Skin epidermis (tissue), 12 donors: Measurements from ENCODE around the gene LSAMP.

Experiments used
- H3K27ac ChIP-seq, 21 experiments: fragments of 200-600 bp; sonication (generic) in 11 of 21; one replicate each; pipeline ENCODE4 v1.5.0; 2020; ENCODE audit warnings: mild to moderate bottlenecking in 3 of 21, inconsistent platforms in 2 of 21, moderate library complexity in 2 of 21
- H3K4me3 ChIP-seq, 7 experiments: fragments of 200-600 bp; sonication (generic) in 2 of 7; one replicate each; pipeline ENCODE4 v1.5.0; 2020; ENCODE audit warnings: inconsistent platforms in 2 of 7, mild to moderate bottlenecking in 2 of 7, moderate library complexity in 1 of 7

LSAMP gene

DNA sequence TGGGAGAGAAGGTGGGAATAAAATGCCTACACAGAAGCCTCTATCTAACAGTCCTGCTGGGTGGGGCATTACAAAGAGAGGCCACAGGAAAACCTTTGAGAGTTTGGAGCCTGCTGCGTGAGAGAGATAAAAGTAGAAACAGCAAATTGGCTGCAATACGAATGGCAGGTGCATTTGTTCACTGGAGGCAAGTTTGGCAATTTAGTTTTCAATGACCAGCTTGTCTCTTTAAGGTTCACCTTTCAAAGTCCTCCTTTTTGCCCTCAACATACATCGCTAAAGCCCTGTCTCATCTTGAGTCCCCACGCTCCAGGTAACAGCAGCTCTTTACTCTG is 405.7 kb downstream of the LSAMP start:
- no peak overlapping the region for H3K27ac ChIP-seq
- no peak overlapping the region for H3K4me3 ChIP-seq

DNA sequence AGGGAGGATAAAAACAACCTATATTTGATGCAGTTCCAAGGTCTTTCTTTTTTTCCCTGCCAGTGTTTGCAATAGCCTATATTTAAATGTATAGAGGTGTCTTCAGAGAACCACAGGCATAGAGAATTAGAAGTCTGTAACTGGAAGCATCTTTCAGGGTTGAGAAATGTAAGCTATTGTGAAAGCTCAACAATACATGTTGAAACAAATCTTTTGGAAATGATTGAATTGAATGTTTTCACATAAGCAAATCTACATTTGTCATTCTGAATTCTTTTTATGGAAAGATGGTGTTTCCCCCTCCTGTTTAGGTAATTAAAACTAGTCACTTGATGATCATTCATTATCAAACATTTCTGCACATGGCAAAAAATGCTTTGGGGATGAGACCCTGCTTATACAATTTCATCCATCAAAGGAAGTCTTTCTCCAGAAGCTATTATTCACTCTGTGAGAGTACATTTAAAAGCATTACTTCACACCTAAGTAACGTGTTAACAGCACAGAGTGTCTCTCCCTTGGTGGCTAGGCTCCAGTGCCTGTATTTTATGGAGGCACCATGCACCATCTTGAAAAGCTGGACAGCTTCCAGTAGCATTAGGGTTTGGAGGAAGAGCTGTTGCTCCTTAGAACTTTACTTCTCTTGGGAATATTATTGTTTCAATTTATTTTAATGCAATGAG is 406.2 kb downstream of the LSAMP start:
- no peak overlapping the region for H3K27ac ChIP-seq

DNA sequence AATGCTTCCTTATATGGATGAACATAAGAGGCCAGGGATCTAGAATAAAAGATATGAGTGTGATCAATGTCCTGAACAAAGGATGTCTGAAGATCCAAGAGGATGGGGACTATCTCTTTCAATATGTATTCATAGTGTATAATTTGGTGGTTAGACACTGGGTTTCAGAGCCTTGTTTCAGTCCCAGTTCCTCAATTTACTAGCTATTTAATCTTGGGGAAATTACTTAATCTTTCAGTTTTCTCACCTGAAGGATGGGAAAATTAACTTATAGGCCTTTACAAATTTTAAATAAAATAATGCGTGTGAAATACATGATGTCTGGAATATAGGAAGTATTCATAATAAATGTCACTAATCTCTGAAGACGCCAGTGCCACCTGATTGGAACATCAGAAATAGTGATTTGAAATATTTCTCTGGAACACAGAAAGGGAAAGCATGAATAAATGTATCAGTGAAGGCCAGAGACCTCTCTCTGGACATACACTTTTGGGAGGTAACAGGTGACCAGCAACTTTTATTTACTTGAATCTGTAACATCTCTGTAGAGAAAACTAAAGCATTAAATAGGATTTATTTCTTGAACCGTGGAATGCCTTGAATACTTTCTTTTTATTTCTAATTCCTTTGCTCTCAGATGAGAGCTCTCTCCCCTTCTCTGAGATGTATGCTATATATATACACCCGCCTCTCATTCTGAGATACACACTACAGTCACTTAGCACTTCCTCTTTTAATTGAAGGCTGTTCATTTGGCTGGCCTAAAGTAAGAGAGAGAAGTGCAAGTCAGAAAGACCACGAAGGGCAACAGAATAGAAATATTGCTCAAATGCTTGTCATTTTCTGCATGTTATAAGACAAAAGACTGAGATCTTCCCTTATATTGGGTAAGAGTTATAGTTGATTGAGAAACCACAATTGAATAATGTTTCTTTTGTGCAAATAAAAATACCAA is 407.1 kb downstream of the LSAMP start:
- Histone ChIP-seq H3K4me3 (no peak overlapping the region), H3K27ac (no peak overlapping the region)

More for the DNA sequence above, 406.2 kb downstream of the LSAMP start:
- H3K4me3 ChIP-seq = no peak overlapping the region

DNA sequence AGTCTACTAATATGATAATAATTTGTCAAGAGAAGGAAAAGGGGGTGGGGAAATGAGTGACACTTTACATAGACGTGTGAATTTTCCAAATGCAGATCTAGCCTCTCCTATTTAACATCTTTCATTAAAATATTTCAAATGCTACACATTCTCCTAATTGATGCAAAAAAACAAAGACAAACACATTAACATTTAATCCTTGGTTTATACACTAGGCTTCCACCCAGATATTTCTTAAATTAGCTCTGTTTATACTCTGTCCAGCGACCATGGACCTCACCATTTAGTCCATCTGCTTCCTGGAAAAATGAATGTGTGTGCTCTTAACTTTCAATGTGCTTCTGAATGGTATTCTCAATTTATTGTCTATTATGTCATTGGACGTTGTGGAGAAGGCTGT is 409.9 kb downstream of the LSAMP start:
- no peak overlapping the region for H3K27ac ChIP-seq

DNA sequence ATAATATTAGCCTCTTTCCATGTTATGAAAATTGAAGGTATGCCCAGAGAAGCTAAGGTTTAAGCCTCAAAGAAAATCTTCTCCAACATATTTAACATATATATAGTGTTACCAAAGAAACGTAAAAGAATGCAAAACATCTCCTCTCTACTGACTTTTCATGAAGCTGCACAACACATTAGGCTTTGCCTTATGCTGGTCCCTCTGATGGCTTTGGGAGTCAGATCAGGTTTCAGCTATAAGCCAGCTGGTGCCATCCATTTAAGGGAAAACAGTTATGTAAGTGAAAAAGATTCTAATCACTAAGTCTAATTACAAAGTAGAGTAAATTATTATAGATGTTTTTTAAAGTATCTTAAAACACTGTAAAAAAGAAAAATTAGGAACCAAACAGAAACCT is 410.5 kb downstream of the LSAMP start:
- no peak overlapping the region for H3K4me3 ChIP-seq
- no peak overlapping the region for H3K27ac ChIP-seq

More for the DNA sequence above, 409.9 kb downstream of the LSAMP start:
- no peak overlapping the region for H3K4me3 ChIP-seq

DNA sequence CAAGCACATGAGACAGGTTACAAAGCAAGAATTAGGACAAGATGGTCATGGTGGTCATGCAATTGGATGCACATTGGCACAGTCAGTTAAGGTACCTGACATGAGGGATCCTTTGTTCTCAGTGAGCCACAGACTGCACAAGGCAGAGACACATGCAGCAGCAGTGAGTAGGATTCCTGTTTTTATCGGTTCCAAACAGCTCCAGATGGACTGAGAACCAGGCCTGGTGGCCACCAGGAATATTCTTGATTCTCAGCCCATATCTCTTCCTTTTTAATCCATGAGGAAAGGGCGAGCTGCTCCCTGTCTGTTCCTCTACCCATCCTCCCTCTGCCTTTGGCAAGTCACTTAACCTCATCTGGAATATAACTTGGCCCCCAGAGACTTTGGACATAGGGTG is 411.2 kb downstream of the LSAMP start:
- no peak overlapping the region for H3K27ac ChIP-seq
- H3K4me3 ChIP-seq = no peak overlapping the region

DNA sequence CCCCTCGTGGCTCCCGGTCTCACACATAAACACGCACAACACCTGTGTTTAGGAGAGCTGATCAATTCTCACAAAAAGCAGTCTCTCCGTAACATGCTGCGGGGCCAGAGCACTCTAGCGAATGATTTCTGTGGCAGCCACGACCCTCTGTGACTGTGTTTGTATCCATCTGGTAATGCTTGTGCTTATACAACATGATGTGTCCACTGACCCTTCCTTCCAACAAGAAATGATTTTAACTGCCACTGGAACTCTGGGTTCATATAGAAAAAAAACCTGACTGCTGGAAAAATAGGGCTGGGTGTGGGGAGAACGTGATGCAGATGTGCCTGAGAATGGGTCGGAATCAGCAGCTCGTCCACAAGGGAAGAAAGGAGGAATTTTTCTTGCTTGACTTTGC is 411.8 kb downstream of the LSAMP start:
- H3K27ac ChIP-seq = no peak overlapping the region
- H3K4me3 ChIP-seq = no peak overlapping the region

DNA sequence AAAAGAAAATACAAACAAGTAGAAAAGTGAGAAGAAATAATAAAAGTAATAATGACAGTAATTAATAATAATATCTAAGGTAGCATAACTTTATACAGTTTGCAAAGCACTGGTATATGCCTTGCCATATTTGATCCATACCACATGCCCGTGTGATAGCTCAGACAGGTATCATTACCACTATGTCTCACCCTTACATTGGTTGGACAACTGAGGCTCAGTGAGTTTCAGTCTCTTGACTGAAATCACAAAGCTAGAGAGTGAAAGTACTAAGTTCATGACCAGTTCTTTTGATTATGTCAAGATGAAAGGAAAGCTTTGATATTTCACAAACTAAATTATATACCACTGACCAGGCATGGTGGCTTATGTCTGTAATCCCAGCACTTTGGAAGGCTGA is 413.1 kb downstream of the LSAMP start:
- no peak overlapping the region for H3K27ac ChIP-seq
- no peak overlapping the region for H3K4me3 ChIP-seq

DNA sequence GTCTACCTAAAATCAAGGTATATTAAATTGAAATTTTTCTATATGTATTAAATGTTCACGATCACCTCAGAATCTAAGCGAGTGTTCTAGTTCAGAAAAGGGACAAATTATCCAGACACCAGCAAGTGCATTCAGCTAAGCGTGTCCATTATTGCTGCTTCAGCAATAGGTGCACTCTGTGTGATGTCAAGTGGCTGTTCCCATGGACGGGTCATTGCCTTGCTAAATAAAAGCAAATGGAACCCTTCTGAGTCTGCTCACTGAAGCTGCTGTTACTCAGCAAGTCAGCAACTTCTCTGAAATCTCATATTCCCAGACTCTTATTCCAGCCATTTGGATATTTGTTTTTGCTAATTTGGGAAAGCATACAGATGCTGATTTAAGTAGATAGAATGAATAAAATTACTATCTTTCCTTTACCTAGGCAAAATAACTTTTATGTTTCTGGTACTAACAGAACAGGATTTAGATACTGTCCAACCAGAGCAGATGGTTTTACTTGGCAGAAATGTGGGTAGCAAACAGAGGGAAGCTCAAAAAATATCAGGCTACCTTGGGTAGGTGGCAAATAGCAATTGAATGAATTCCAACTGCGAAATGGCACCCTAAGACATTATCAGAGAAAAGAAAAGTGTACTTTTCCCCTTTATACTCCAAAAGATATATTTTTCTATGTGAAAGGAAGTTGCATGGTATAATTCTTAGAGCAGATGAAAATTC is 415.0 kb downstream of the LSAMP start:
- Histone ChIP-seq H3K4me3 (no peak overlapping the region), H3K27ac (no peak overlapping the region)

DNA sequence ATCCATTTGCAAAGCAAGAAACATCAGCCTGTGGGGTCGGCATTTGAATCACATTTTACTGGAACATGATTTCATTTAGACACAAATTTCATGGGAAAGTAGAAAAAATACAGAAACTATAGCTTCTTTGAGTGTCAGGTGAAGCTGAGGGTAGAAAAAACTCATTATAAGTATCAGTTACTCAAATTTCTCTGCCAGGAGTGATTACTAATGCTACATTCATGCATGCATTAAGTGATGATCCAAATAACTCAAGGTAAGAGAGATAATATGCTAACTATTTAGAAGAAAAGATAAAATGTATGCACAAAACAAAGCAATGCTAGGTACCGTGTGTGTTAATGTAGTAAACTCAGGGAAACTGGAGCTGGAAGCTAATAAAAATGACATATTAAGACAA is 416.0 kb downstream of the LSAMP start:
- no peak overlapping the region for H3K27ac ChIP-seq

DNA sequence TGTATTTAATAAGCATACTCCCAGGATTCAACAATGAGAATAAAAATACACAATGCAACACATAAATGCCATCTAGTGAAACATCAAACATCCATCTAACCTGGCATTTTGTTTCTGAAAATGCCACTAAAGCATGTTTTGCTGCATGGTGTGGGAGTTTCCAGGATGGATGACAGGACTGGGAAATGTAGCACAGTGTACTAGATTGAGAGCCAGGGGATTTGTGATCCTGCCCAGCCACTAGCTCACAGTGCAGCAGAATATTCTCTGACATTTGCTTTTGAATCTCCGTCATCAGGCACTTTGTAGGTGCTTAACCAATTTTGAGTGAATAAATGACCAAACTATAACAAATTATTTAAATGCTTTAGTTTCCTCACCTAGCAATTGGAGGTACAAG is 417.1 kb downstream of the LSAMP start:
- H3K4me3 ChIP-seq = no peak overlapping the region
- H3K27ac ChIP-seq = no peak overlapping the region

More for the DNA sequence above, 416.0 kb downstream of the LSAMP start:
- H3K4me3 ChIP-seq = no peak overlapping the region

DNA sequence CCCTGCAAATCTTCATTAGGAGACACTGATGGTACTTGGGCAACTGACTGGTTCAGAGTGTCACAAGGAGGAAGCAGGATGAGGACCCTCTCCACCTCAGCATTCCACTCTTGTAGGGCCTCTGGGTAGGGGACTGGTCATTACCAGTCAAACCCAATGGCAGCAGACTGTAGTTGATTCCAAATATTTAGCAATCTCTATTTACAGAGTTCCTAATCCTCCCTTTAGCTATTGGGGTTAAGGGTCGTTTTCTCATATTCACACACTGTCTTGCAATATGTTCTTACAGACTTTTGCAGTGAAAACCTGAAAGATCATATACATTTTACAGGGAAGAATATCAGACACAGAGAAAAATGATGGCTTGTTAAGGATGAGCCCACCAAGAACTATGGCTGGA is 424.3 kb downstream of the LSAMP start:
- H3K4me3 ChIP-seq = no peak overlapping the region

DNA sequence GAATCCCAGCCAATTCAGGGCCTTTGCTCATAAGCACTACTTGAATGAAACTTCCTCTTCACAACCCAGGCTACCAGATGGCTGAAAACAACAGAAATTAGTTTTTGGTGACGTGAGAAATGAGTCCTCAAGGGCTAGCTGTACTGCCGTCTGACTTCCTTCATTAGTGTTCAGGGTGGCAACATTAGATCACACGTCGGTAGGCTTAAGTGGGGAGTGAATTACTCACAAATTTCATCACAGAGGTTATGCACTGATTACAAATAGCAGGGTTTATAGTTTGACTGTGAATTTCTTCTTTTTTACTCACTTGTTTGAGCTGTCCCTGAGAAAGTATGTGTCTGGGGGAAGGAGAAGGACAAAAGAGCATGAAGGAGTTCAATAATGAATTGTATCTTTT is 424.8 kb downstream of the LSAMP start:
- no peak overlapping the region for H3K4me3 ChIP-seq
- H3K27ac ChIP-seq = no peak overlapping the region

More for the DNA sequence above, 424.3 kb downstream of the LSAMP start:
- no peak overlapping the region for H3K27ac ChIP-seq

DNA sequence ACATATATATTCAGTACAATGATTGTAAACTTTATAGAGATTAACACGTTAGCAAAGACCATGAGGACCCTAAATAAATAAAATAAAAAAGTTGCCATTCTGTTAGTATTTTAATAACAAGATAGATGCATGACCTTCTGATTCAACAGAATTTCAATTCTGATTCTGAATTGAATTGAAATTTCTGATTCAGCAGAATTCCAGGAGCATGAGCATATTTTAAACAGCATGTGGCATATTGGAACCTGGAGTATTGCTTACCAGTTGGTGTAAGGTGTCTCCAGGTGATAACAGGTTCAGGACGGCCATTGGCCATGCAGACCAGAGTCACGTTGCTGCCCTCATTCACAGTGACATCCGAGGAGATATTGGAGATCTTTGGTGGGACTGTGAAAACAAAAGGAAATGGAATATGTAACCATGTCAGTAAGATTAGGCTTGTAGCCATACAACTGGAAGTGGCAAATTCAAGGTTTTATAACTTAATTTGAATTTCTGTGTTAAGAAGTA is 426.0 kb downstream of the LSAMP start:
- Histone ChIP-seq H3K27ac (no peak overlapping the region), H3K4me3 (no peak overlapping the region)

DNA sequence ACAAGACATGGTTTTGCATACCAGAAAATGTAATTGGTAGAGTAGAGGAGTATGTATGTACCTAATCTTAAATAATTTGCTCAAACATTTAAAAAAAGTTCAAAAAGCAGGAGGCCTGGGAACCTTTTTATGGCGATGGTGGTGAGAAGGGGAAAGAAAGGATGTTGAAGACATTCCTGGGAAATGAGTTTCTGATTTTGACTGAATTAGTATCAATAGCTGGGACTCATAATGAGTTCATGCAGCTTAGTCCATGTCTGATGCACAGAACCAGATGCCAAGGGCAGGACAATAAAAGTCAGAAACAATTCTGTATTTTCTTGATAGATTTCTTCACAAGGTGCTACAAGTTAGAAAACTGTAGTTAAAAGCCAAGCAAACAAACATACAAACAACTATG is 426.6 kb downstream of the LSAMP start:
- Histone ChIP-seq H3K4me3 (no peak overlapping the region), H3K27ac (no peak overlapping the region)

DNA sequence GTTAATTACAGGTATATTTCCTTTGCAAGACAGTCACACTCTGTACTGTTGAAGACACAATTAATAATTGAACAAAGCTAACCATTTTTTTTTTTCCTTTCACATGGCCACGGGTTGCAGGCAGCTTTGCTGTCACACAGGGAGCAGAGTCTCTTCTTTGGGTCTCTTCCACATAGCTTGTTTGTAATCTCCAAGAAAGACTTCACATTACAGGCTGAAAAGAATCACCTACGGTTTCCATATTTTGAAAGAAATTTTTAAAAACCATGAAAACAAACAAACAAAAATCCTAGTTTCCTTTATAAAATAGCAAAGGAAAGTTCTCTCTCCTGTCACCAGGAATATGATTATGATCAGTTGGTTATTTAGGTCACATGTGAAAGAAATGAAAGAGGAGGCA is 429.4 kb downstream of the LSAMP start:
- H3K4me3 ChIP-seq = no peak overlapping the region

DNA sequence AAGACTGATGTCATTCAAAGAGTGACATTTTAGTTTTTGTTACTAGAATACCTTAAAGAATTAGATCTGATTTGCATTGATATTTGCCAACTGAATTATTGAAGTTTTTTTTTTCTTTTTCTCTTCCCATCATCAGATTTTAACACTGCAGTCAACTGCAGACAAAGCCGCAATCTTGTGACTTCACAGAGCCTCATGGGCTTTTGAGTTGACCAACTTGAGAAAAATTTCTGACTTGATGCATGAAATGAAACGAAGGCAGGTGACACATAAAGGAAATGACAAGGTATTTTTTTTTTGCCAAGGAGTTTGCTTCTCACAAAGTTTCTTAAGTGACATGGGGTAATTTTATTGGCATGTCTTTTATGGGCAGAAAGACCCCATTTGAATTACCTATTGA is 438.3 kb downstream of the LSAMP start:
- Histone ChIP-seq H3K4me3 (no peak overlapping the region), H3K27ac (no peak overlapping the region)

More for the DNA sequence above, 429.4 kb downstream of the LSAMP start:
- no peak overlapping the region for H3K27ac ChIP-seq

DNA sequence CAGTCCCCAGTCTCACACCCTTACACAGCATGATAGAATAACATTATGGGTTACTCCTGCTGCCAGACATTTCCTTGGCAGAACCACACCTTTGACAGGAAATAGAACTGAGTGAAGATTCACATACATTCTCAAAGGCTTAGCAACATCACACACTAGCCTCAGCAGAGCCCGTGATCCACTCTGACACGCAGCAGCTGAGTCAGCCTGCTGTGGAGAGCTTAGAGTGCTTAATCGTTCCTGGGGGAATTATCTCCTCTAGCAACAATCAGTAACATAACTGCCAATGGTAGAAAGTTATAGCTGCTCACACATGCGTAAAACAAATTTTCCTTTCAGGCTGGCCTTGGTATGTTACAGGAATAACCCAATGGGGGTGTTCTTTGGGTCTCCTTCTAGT is 439.9 kb downstream of the LSAMP start:
- Histone ChIP-seq H3K4me3 (no peak overlapping the region), H3K27ac (peak overlapping the region in 5 of 21 experiments; percentile 32 to 63 (median 48))

DNA sequence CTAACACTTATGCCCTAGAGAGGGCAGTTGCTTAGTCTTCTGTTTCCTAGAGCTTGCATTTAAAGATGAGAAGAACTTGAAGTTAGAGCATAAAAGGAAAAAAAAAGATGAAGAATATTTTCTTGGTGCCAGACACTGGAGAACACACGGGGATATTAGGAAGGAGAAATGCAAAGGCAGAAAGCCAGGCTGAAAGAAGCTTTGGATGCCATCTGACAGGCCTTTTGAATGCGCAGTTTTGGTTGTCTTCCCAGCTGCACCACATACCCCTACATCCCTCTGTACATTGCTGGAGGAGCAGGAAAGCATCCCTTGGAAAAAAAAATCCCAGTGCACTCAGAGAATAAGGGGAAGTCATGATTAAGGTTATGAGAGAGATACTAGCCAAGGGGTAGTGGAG is 443.1 kb downstream of the LSAMP start:
- no peak overlapping the region for H3K4me3 ChIP-seq
- H3K27ac ChIP-seq = no peak overlapping the region

DNA sequence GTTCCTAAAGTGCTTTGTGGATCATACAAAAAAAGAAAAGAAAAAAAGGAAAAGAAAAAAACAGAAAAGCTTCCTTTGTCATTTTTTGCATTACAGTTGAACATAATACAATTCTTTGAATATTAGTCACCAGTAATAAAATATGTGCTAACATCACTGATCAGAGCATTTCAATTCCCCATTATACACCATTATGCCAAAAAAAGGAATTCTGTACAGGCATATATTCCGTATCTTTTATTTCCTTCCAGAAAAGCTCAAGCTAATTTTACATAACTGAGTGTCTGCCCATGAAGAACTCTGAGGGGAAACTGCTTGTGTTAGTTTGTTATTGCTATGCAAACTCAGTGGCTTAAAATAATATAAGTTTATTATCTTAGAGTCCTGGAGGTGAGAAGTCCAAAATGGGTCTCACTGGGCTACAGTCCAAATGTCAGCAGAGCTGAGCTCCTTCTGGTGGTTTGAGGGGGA is 444.1 kb downstream of the LSAMP start:
- no peak overlapping the region for H3K4me3 ChIP-seq
- H3K27ac ChIP-seq = no peak overlapping the region
